Natural killer cell treated with Interleukin-12 subunit alpha and Interleukin-12 subunit beta and Interleukin-15 and Interleukin-18, amount 100 ng/mL, for 72 hours (primary cell): Measurements from ENCODE around the gene PRAME. TPM values are rescaled to one million over a fixed set of nuclear protein-coding genes. Genes with fewer than 3 reads are reported as not detected.
A peak's percentile ranks its signal among the peaks of the same experiment; 100 is the strongest.
"Not testable (repeated sequence)": the region's sequence is repeated elsewhere in the genome, so short reads cannot be mapped to it uniquely, and the experiment has no call there.

Source experiments
- ATAC-seq, 2 donors: fragments of 150-1000 bp; cut with Tn5 transposase in 1 of 2; sonication (Bioruptor Pico), chemical (Tn5 transposase) in 1 of 2; 2 replicates each; pipeline ENCODE4 v1.10.0; 2021
- DNase-seq: peaks from one replicate; pipeline ENCODE4 v3.0.0; 2022; ENCODE audit warnings: low spot score
- H3K27ac Mint-ChIP-seq, 2 donors: 1 replicate in 1 of 2; 2 replicates in 1 of 2; pipeline ENCODE4 v1.8.0; 2022; ENCODE audit warnings: mixed read lengths in 2 of 2, mild to moderate bottlenecking in 1 of 2, moderate library complexity in 1 of 2
- H3K27me3 Mint-ChIP-seq, 2 donors: 1 replicate in 1 of 2; 2 replicates in 1 of 2; pipeline ENCODE4 v1.8.0; 2022; ENCODE audit warnings: mixed read lengths in 2 of 2
- H3K36me3 Mint-ChIP-seq: one replicate; pipeline ENCODE4 v1.8.0; 2022; ENCODE audit warnings: mixed read lengths
- H3K4me1 Mint-ChIP-seq, 2 donors: 1 replicate in 1 of 2; 2 replicates in 1 of 2; pipeline ENCODE4 v1.8.0; 2022; ENCODE audit warnings: low read depth in 2 of 2, mixed read lengths in 2 of 2, mild to moderate bottlenecking in 1 of 2
- H3K4me3 Mint-ChIP-seq: one replicate; pipeline ENCODE4 v1.8.0; 2022; ENCODE audit warnings: mixed read lengths
- H3K9me3 Mint-ChIP-seq: 2 replicates; pipeline ENCODE4 v1.8.0; 2022; ENCODE audit warnings: mixed read lengths
- total RNA-seq, 2 donors: library from RNA; stranded (reverse); gene quantifications; one replicate each; pipeline ENCODE4 v1.2.3, GENCODE V29; 2022

The PRAME gene
- under 1 TPM in 1 of 2 donors, not detected in 1; 0.93 TPM for total RNA-seq

- peak; percentile 77 to 87 for ATAC-seq
- Mint-ChIP-seq H3K36me3 (no peaks in the 10 kb centered on the region), H3K9me3 (no peaks in the 10 kb centered on the region), H3K4me1 (peaks cover 0 to 4% of the 10 kb centered on the region in 2 donors), H3K27me3 (peaks cover 2 to 7% of the 10 kb centered on the region in 2 donors), H3K4me3 (no peak within 1 kb of the TSS), H3K27ac (no peak within 1 kb of the TSS)
- peak; percentile 67 for DNase-seq
Observed at GRCh38 chr22:22558972-22559603, at the start of gene PRAME. Gene PRAME, minus strand, starts transcription at chr22:22559265. Its CDS starts 2,433 bp downstream, at chr22:22556832.

- H3K4me1 Mint-ChIP-seq, H3K27ac Mint-ChIP-seq, H3K36me3 Mint-ChIP-seq, DNase-seq, ATAC-seq, H3K9me3 Mint-ChIP-seq, H3K4me3 Mint-ChIP-seq: not testable (repeated sequence)
- peaks cover 5 to 10% of the 10 kb centered on the region in 2 donors for H3K27me3 Mint-ChIP-seq
Observed at GRCh38 chr22:22608022-22608421, 49.0 kb upstream of the PRAME start.

- ATAC-seq (no peak), DNase-seq (no peak)
- Mint-ChIP-seq H3K4me3 (no peak overlapping the region), H3K27ac (no peak overlapping the region), H3K4me1 (no peaks in the 10 kb centered on the region), H3K36me3 (no peaks in the 10 kb centered on the region), H3K27me3 (peaks cover 10 to 11% of the 10 kb centered on the region in 2 donors), H3K9me3 (no peaks in the 10 kb centered on the region)
Observed at GRCh38 chr22:22605074-22605404, 46.0 kb upstream of the PRAME start.

GRCh38 chr22:22604326-22605073, 45.4 kb upstream of the PRAME start:
- Mint-ChIP-seq H3K4me1 (no peaks in the 10 kb centered on the region), H3K36me3 (no peaks in the 10 kb centered on the region), H3K27ac (no peak overlapping the region), H3K4me3 (no peak overlapping the region), H3K27me3 (peaks cover 6 to 8% of the 10 kb centered on the region in 2 donors), H3K9me3 (no peaks in the 10 kb centered on the region)
- ATAC-seq = peak; percentile 26 to 40
- DNase-seq = no peak

GRCh38 chr22:22603470-22603947, 44.4 kb upstream of the PRAME start:
- Mint-ChIP-seq H3K36me3 (no peaks in the 10 kb centered on the region), H3K9me3 (no peaks in the 10 kb centered on the region)
- DNase-seq = no peak

GRCh38 chr22:22600531-22601261, 41.6 kb upstream of the PRAME start:
- no peaks in the 10 kb centered on the region for H3K4me1 Mint-ChIP-seq
- no peak overlapping the region for H3K27ac Mint-ChIP-seq

More at GRCh38 chr22:22603470-22603947, 44.4 kb upstream of the PRAME start:
- Mint-ChIP-seq H3K4me3 (no peak overlapping the region), H3K27ac (no peak overlapping the region), H3K4me1 (no peaks in the 10 kb centered on the region), H3K27me3 (peaks cover 4 to 6% of the 10 kb centered on the region in 2 donors)
- ATAC-seq = no peak

GRCh38 chr22:22599248-22599647, 40.2 kb upstream of the PRAME start:
- ATAC-seq (no peak), DNase-seq (no peak)
- peaks cover under 1% of the 10 kb centered on the region in 2 donors for H3K4me1 Mint-ChIP-seq
- no peak overlapping the region for H3K27ac Mint-ChIP-seq
- no peak overlapping the region for H3K4me3 Mint-ChIP-seq
- no peaks in the 10 kb centered on the region for H3K36me3 Mint-ChIP-seq
- no peaks in the 10 kb centered on the region for H3K9me3 Mint-ChIP-seq
- H3K27me3 Mint-ChIP-seq = peaks cover 4 to 6% of the 10 kb centered on the region in 2 donors

More at GRCh38 chr22:22600531-22601261, 41.6 kb upstream of the PRAME start:
- H3K4me3 Mint-ChIP-seq = no peak overlapping the region
- DNase-seq = no peak
- ATAC-seq = no peak
- no peaks in the 10 kb centered on the region for H3K9me3 Mint-ChIP-seq
- peaks cover 4 to 6% of the 10 kb centered on the region in 2 donors for H3K27me3 Mint-ChIP-seq
- no peaks in the 10 kb centered on the region for H3K36me3 Mint-ChIP-seq

GRCh38 chr22:22598144-22598543, 39.1 kb upstream of the PRAME start:
- no peak overlapping the region for H3K4me3 Mint-ChIP-seq
- no peaks in the 10 kb centered on the region for H3K36me3 Mint-ChIP-seq
- no peak overlapping the region for H3K27ac Mint-ChIP-seq
- ATAC-seq = no peak
- H3K27me3 Mint-ChIP-seq = peaks cover 6 to 7% of the 10 kb centered on the region in 2 donors
- H3K4me1 Mint-ChIP-seq = peaks cover 3 to 6% of the 10 kb centered on the region in 2 donors
- H3K9me3 Mint-ChIP-seq = no peaks in the 10 kb centered on the region
- no peak for DNase-seq

GRCh38 chr22:22595001-22595835, 36.2 kb upstream of the PRAME start:
- no peak overlapping the region for H3K27ac Mint-ChIP-seq
- ATAC-seq = peak in 1 of 2 donors; percentile 34
- no peak overlapping the region for H3K4me3 Mint-ChIP-seq
- no peaks in the 10 kb centered on the region for H3K9me3 Mint-ChIP-seq
- H3K36me3 Mint-ChIP-seq = no peaks in the 10 kb centered on the region
- DNase-seq = no peak
- H3K27me3 Mint-ChIP-seq = peaks cover 4 to 7% of the 10 kb centered on the region in 2 donors
- peaks cover 3 to 6% of the 10 kb centered on the region in 2 donors for H3K4me1 Mint-ChIP-seq

GRCh38 chr22:22593964-22594656, 35.0 kb upstream of the PRAME start:
- DNase-seq (no peak), ATAC-seq (peak; percentile 68 to 75)
- no peak overlapping the region for H3K27ac Mint-ChIP-seq
- H3K9me3 Mint-ChIP-seq = no peaks in the 10 kb centered on the region
- no peak overlapping the region for H3K4me3 Mint-ChIP-seq
- H3K4me1 Mint-ChIP-seq = peaks cover 3 to 6% of the 10 kb centered on the region in 2 donors
- H3K36me3 Mint-ChIP-seq = no peaks in the 10 kb centered on the region
- H3K27me3 Mint-ChIP-seq = peaks cover 4 to 7% of the 10 kb centered on the region in 2 donors

GRCh38 chr22:22593250-22593649, 34.2 kb upstream of the PRAME start:
- Mint-ChIP-seq H3K4me3 (no peak overlapping the region), H3K36me3 (no peaks in the 10 kb centered on the region), H3K4me1 (peaks cover 3 to 6% of the 10 kb centered on the region in 2 donors), H3K9me3 (no peaks in the 10 kb centered on the region), H3K27me3 (peaks cover 9 to 15% of the 10 kb centered on the region in 2 donors), H3K27ac (no peak overlapping the region)
- ATAC-seq (no peak), DNase-seq (no peak)

GRCh38 chr22:22591348-22592299, 32.6 kb upstream of the PRAME start:
- no peaks in the 10 kb centered on the region for H3K9me3 Mint-ChIP-seq
- no peak overlapping the region for H3K4me3 Mint-ChIP-seq
- no peak overlapping the region for H3K27ac Mint-ChIP-seq
- peaks cover 13 to 18% of the 10 kb centered on the region in 2 donors for H3K27me3 Mint-ChIP-seq
- peaks cover 3 to 6% of the 10 kb centered on the region in 2 donors for H3K4me1 Mint-ChIP-seq
- no peaks in the 10 kb centered on the region for H3K36me3 Mint-ChIP-seq
- no peak for ATAC-seq
- DNase-seq = no peak
